MM.1S (cell line): Measurements from ENCODE around the gene TSPAN5.

Source experiments
- DNase-seq: peaks from one replicate; pipeline ENCODE4 v3.0.0-alpha.2; 2015
- H2AFZ ChIP-seq: fragments of 300-600 bp; sonication (generic); 2 replicates; pipeline ENCODE4 v1.6.0; 2016; ENCODE audit warnings: antibody characterized with exemption, low read length
- H3F3A ChIP-seq: fragments of 300-600 bp; sonication (generic); 2 replicates; pipeline ENCODE4 v1.6.1; 2016; ENCODE audit warnings: mild to moderate bottlenecking, antibody characterized with exemption, low read length, moderate library complexity, mixed read lengths; ENCODE audit not compliant: insufficient read depth
- H3K27ac ChIP-seq: fragments of 300-600 bp; sonication (generic); 2 replicates; pipeline ENCODE4 v1.5.1; 2016; ENCODE audit warnings: mild to moderate bottlenecking, low read length
- H3K27me3 ChIP-seq: fragments of 300-600 bp; sonication (generic); replicated peaks from 2 replicates; pipeline ENCODE4 v1.6.0; 2016; ENCODE audit warnings: low read length; ENCODE audit not compliant: insufficient read depth
- H3K36me3 ChIP-seq: fragments of 300-600 bp; sonication (generic); replicated peaks from 2 replicates; pipeline ENCODE4 v1.6.1; 2016; ENCODE audit warnings: mild to moderate bottlenecking, low read length, mixed read lengths; ENCODE audit not compliant: insufficient read depth
- H3K4me1 ChIP-seq: fragments of 300-600 bp; sonication (generic); 2 replicates; pipeline ENCODE4 v1.6.1; 2016; ENCODE audit warnings: low read length, mixed read lengths
- H3K4me2 ChIP-seq: fragments of 300-600 bp; sonication (generic); 2 replicates; pipeline ENCODE4 v1.6.0; 2016; ENCODE audit warnings: low read depth, low read length
- H3K4me3 ChIP-seq: fragments of 300-600 bp; sonication (generic); 2 replicates; pipeline ENCODE4 v1.5.1; 2016; ENCODE audit warnings: low read length, mixed read lengths
- H3K79me2 ChIP-seq: fragments of 300-600 bp; sonication (generic); 2 replicates; pipeline ENCODE4 v1.6.1; 2016; ENCODE audit warnings: mixed run types, low read length, mixed read lengths
- H3K9ac ChIP-seq: fragments of 300-600 bp; sonication (generic); 2 replicates; pipeline ENCODE4 v1.6.1; 2016; ENCODE audit warnings: low read length, mixed read lengths
- H3K9me2 ChIP-seq: fragments of 300-600 bp; sonication (generic); replicated peaks from 2 replicates; pipeline ENCODE4 v1.6.1; 2016; ENCODE audit warnings: mild to moderate bottlenecking, low read length, mixed read lengths; ENCODE audit not compliant: insufficient read depth
- H3K9me3 ChIP-seq: fragments of 300-600 bp; sonication (generic); replicated peaks from 2 replicates; pipeline ENCODE4 v1.6.1; 2016; ENCODE audit warnings: mild to moderate bottlenecking, low read length, mixed read lengths; ENCODE audit not compliant: insufficient read depth
- H4K20me1 ChIP-seq: fragments of 300-600 bp; sonication (generic); 2 replicates; pipeline ENCODE4 v1.6.1; 2016; ENCODE audit warnings: mild to moderate bottlenecking, low read length, moderate library complexity, mixed read lengths; ENCODE audit not compliant: insufficient read depth
- CTCF ChIP-seq: fragments of 300-600 bp; sonication (generic); IDR thresholded peaks from 2 replicates; pipeline ENCODE4 v1.5.1; 2016; ENCODE audit warnings: antibody characterized with exemption, low read length, mixed read lengths
- EZH2 ChIP-seq: fragments of 300-600 bp; sonication (generic); optimal IDR thresholded peaks from 2 replicates; pipeline ENCODE3; 2017; ENCODE audit warnings: low read depth, mild to moderate bottlenecking, antibody characterized with exemption, low read length, mixed read lengths
- EZH2phosphoT487 ChIP-seq: fragments of 300-600 bp; sonication (generic); IDR thresholded peaks from 2 replicates; pipeline ENCODE4 v1.6.1; 2018; ENCODE audit warnings: antibody characterized with exemption, low read length

The TSPAN5 gene

GRCh38 chr4:98673978-98674377 is 15.6 kb upstream of the TSPAN5 start:
- no peaks in the 10 kb centered on the region for H3K79me2 ChIP-seq
- H3K36me3 ChIP-seq: no peaks in the 10 kb centered on the region
- H3K4me1 ChIP-seq: no peaks in the 10 kb centered on the region
- no peak for TF ChIP-seq EZH2
- TF ChIP-seq EZH2phosphoT487: no peak
- TF ChIP-seq CTCF: no peak
- DNase-seq: no peak
- H3K27me3 ChIP-seq: no peaks in the 10 kb centered on the region
- H3K4me3 ChIP-seq: no peak overlapping the region
- no peaks in the 10 kb centered on the region for H3K9me3 ChIP-seq
- no peaks in the 10 kb centered on the region for H4K20me1 ChIP-seq
- no peaks in the 10 kb centered on the region for H3F3A ChIP-seq
- no peak overlapping the region for H3K9ac ChIP-seq
- H3K27ac ChIP-seq: no peak overlapping the region
- no peak overlapping the region for H2AFZ ChIP-seq
- H3K4me2 ChIP-seq: no peak overlapping the region
- no peaks in the 10 kb centered on the region for H3K9me2 ChIP-seq

GRCh38 chr4:98673288-98673644 is 14.9 kb upstream of the TSPAN5 start:
- Histone ChIP-seq H3K27ac (no peak overlapping the region), H3F3A (no peaks in the 10 kb centered on the region), H3K4me1 (no peaks in the 10 kb centered on the region), H4K20me1 (no peaks in the 10 kb centered on the region), H3K4me3 (no peak overlapping the region; the same call in 1 of the 2 replicates), H3K79me2 (no peaks in the 10 kb centered on the region), H3K9me3 (no peaks in the 10 kb centered on the region), H3K9me2 (no peaks in the 10 kb centered on the region), H3K27me3 (no peaks in the 10 kb centered on the region), H2AFZ (peak overlapping the region; percentile 32; the same call in 1 of the 2 replicates), H3K4me2 (peak overlapping the region; percentile 54), H3K9ac (no peak overlapping the region), H3K36me3 (no peaks in the 10 kb centered on the region)
- TF ChIP-seq CTCF (no peak), EZH2 (no peak), EZH2phosphoT487 (no peak)
- peak; percentile 36 for DNase-seq

- Histone ChIP-seq H3K9ac (no peak overlapping the region), H2AFZ (peak overlapping the region; percentile 32; the same call in 1 of the 2 replicates)
These were observed 14.3 kb upstream of the TSPAN5 start for GRCh38 chr4:98672583-98673287.

More at GRCh38 chr4:98672583-98673287, 14.3 kb upstream of the TSPAN5 start:
- Histone ChIP-seq H3K4me1 (no peaks in the 10 kb centered on the region), H4K20me1 (no peaks in the 10 kb centered on the region), H3K9me3 (no peaks in the 10 kb centered on the region), H3K9me2 (no peaks in the 10 kb centered on the region), H3F3A (no peaks in the 10 kb centered on the region), H3K27ac (no peak overlapping the region), H3K27me3 (no peaks in the 10 kb centered on the region), H3K36me3 (no peaks in the 10 kb centered on the region), H3K4me3 (no peak overlapping the region; the same call in 1 of the 2 replicates), H3K4me2 (peak overlapping the region; percentile 54), H3K79me2 (no peaks in the 10 kb centered on the region)
- TF ChIP-seq EZH2 (no peak), EZH2phosphoT487 (no peak), CTCF (no peak)
- DNase-seq: no peak
